ENCODE data around the gene JARID2. TPM values are rescaled to one million over a fixed set of nuclear protein-coding genes. Genes with fewer than 3 reads are reported as not detected.

JARID2 gene
- total RNA-seq, 1 donor from 2014 or later = 12.5 TPM

- Mint-ChIP-seq H3K27me3 (ENCODE audit: unreplicated experiment) (no peaks in the 10 kb centered on the region), H3K4me3 (ENCODE audit: unreplicated experiment) (no peak overlapping the region), H3K9me3 (ENCODE audit: unreplicated experiment) (no peaks in the 10 kb centered on the region), H3K36me3 (ENCODE audit: unreplicated experiment) (no peaks in the 10 kb centered on the region), H3K4me1 (ENCODE audit: unreplicated experiment) (no peaks in the 10 kb centered on the region), H3K27ac (ENCODE audit: unreplicated experiment) (no peak overlapping the region)
- TF ChIP-seq CTCF (IDR thresholded peaks at IDR 0.05) = no peak
- no peak for DNase-seq (ENCODE audit: extremely low spot score, unreplicated experiment)
Observed at GRCh38 chr6:15213838-15214400, 31.9 kb upstream of the JARID2 start.

- Mint-ChIP-seq H3K4me1 (ENCODE audit: unreplicated experiment) (peaks cover 5% of the 10 kb centered on the region), H3K36me3 (ENCODE audit: unreplicated experiment) (no peaks in the 10 kb centered on the region), H3K27me3 (ENCODE audit: unreplicated experiment) (no peaks in the 10 kb centered on the region), H3K4me3 (ENCODE audit: unreplicated experiment) (no peak overlapping the region), H3K9me3 (ENCODE audit: unreplicated experiment) (no peaks in the 10 kb centered on the region), H3K27ac (ENCODE audit: unreplicated experiment) (no peak overlapping the region)
- no peak for DNase-seq (ENCODE audit: extremely low spot score, unreplicated experiment)
- no peak for TF ChIP-seq CTCF (IDR thresholded peaks at IDR 0.05)
Observed at GRCh38 chr6:15218401-15218800, 27.5 kb upstream of the JARID2 start.

GRCh38 chr6:15220062-15220461 is 25.8 kb upstream of the JARID2 start:
- H3K4me3 Mint-ChIP-seq (ENCODE audit: unreplicated experiment) = no peak overlapping the region
- DNase-seq (ENCODE audit: extremely low spot score, unreplicated experiment) = no peak
- H3K36me3 Mint-ChIP-seq (ENCODE audit: unreplicated experiment) = no peaks in the 10 kb centered on the region
- TF ChIP-seq CTCF (IDR thresholded peaks at IDR 0.05) = no peak
- no peaks in the 10 kb centered on the region for H3K9me3 Mint-ChIP-seq (ENCODE audit: unreplicated experiment)
- H3K27me3 Mint-ChIP-seq (ENCODE audit: unreplicated experiment) = peaks cover 7% of the 10 kb centered on the region
- no peak overlapping the region for H3K27ac Mint-ChIP-seq (ENCODE audit: unreplicated experiment)
- H3K4me1 Mint-ChIP-seq (ENCODE audit: unreplicated experiment) = peaks cover 5% of the 10 kb centered on the region

GRCh38 chr6:15227827-15228318 is 18.0 kb upstream of the JARID2 start:
- Mint-ChIP-seq H3K4me3 (ENCODE audit: unreplicated experiment) (no peak overlapping the region), H3K9me3 (ENCODE audit: unreplicated experiment) (no peaks in the 10 kb centered on the region)
- TF ChIP-seq CTCF (IDR thresholded peaks at IDR 0.05) = no peak

GRCh38 chr6:15230827-15231226 is 15.0 kb upstream of the JARID2 start:
- Mint-ChIP-seq H3K27me3 (ENCODE audit: unreplicated experiment) (no peaks in the 10 kb centered on the region), H3K4me1 (ENCODE audit: unreplicated experiment) (no peaks in the 10 kb centered on the region), H3K9me3 (ENCODE audit: unreplicated experiment) (no peaks in the 10 kb centered on the region), H3K36me3 (ENCODE audit: unreplicated experiment) (no peaks in the 10 kb centered on the region), H3K4me3 (ENCODE audit: unreplicated experiment) (no peak overlapping the region), H3K27ac (ENCODE audit: unreplicated experiment) (no peak overlapping the region)
- no peak for DNase-seq (ENCODE audit: extremely low spot score, unreplicated experiment)
- no peak for TF ChIP-seq CTCF (IDR thresholded peaks at IDR 0.05)

More at GRCh38 chr6:15227827-15228318, 18.0 kb upstream of the JARID2 start:
- Mint-ChIP-seq H3K27me3 (ENCODE audit: unreplicated experiment) (peaks cover 7% of the 10 kb centered on the region), H3K27ac (ENCODE audit: unreplicated experiment) (no peak overlapping the region), H3K36me3 (ENCODE audit: unreplicated experiment) (no peaks in the 10 kb centered on the region), H3K4me1 (ENCODE audit: unreplicated experiment) (no peaks in the 10 kb centered on the region)
- DNase-seq (ENCODE audit: extremely low spot score, unreplicated experiment) = no peak

Data from osteocyte (in vitro differentiated cells).